NCI-H2171 (cell line): Measurements from ENCODE around the gene CDK5.
"Not testable (repeated sequence)": the region's sequence is repeated elsewhere in the genome, so short reads cannot be mapped to it uniquely, and the experiment has no call there.

Source experiments
- DNase-seq: peaks from one replicate; lab custom pipeline; 2025; lab: John Stamatoyannopoulos, UW

Gene CDK5

GRCh38 chr7:151056666-151057505 is 811 bp downstream of the CDK5 start:
- no peak for DNase-seq

DNA sequence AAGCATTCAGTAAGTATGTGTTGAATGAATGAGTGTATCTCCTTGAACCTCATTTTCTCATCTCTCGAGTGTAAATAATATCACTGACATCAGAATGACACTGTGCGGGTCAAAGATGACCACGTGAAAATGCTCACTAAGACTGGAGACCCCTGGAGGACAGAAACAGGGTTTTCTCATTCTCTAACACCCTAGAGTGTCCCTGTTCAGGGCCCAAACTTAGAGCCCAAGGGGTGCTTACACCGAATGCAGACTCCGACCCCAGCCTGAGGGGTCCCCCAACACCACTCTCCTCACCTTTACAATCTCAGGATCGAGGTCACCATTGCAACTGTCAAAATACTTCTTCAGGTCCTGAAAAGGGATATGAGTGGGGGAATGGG is 1.4 kb downstream of the CDK5 start:
- no peak for DNase-seq

- no peak for DNase-seq
These were observed 3.9 kb downstream of the CDK5 start for GRCh38 chr7:151053751-151054150.

GRCh38 chr7:151053096-151053495 is 4.6 kb downstream of the CDK5 start:
- DNase-seq, result no peak

GRCh38 chr7:151051108-151051507 is 6.6 kb downstream of the CDK5 start:
- no peak for DNase-seq

- no peak for DNase-seq
These were observed 8.7 kb downstream of the CDK5 start for GRCh38 chr7:151048911-151049463.

GRCh38 chr7:151047976-151048815 is 9.5 kb downstream of the CDK5 start, which contains the start of gene ASIC3:
ASIC3 (plus strand) TSS chr7:151048531; CDS start chr7:151048886, 355 bp downstream.
- no peak for DNase-seq

GRCh38 chr7:151046603-151047573 is 10.8 kb downstream of the CDK5 start:
- no peak for DNase-seq

DNA sequence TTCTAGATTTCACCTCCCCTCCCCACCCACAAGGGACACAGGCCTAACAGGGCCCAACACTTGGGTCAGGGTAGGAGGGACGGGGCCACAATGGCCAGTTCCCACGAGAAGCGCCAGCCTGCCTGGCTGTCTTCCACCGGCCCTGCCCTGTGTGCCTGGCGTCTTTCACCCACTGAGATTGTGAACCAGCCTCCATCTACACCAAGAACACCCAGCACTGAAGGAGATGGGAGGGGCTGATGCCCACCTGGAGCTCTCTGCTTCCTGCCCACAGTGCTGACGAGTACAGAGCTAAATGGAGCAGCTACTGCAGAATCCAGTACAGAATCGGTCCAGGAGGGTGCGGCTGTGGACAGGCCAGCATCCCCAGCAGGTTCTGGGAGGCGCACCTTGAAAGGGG is 11.7 kb downstream of the CDK5 start:
- no peak for DNase-seq

GRCh38 chr7:151045262-151045661 is 12.4 kb downstream of the CDK5 start:
- DNase-seq, result no peak

DNA sequence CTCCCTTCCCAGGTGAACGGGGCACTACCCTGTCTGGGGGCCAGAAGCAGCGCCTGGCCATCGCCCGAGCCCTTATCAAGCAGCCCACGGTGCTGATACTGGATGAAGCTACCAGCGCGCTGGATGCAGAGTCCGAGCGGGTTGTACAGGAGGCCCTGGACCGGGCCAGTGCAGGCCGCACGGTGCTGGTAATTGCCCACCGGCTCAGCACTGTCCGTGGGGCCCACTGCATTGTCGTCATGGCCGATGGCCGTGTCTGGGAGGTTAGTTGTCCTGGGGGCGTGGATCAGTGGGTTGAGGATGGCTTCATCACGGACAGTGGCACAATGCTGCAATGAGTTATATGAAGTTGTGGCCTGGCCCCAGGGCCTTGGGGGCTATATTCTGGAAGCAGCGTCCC is 13.7 kb downstream of the CDK5 start:
- DNase-seq, result no peak

- not testable (repeated sequence) for DNase-seq
These were observed 14.2 kb downstream of the CDK5 start for GRCh38 chr7:151043449-151043848.

- no peak for DNase-seq
These were observed 16.9 kb downstream of the CDK5 start for GRCh38 chr7:151040616-151041375.

DNA sequence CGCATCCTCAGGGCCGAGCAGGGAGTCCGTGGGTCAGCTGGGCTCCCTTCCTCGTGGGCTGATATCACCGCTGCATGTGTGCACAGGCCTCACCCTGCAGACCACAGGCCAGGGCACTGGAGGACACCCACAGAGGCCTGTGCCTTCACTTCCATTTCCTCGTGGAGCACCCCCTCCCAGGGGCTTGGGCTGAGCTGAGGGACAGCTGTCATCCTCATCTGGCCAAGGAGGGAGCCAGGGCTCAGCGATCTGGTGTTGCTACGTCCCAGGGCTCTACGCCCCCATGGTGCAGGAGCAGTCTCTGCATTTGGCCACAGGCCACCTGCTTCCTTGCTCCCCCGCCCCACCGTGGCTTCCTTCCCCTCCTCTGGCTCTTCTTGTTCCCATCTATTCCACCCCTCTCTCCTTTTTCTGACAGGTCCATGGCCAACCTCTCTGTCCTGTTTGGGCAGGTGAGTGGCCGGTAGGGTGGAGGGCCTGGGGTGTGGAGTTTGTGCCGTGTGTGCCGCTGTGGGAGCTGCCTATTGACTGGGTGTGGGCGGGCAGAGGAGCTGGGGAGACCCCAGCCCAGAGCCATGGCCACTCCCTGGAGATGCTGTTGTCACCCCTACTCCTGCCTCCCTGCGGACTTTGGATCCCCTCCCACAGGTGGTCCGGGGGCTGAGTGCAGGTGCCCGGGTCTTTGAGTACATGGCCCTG is 17.7 kb downstream of the CDK5 start:
- DNase-seq, result no peak

- no peak for DNase-seq
These were observed 18.5 kb downstream of the CDK5 start for GRCh38 chr7:151038951-151039849.

DNA sequence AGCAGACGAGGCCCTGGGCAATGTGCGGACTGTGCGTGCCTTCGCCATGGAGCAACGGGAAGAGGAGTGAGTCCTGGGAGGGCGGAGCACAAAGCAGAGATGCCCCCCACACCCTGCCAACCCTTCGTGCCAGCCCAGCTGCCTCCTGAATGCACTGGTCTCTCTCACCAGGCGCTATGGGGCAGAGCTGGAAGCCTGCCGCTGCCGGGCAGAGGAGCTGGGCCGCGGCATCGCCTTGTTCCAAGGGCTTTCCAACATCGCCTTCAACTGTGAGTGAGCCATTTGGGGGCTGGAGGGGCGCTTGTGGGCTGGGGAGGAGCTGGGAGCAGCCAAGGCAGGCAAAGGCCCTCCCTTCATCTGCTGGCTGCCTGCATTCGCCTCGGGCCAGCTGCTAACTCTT is 21.8 kb downstream of the CDK5 start:
- no peak for DNase-seq

- no peak for DNase-seq
These were observed 22.5 kb downstream of the CDK5 start for GRCh38 chr7:151035026-151035717.

DNA sequence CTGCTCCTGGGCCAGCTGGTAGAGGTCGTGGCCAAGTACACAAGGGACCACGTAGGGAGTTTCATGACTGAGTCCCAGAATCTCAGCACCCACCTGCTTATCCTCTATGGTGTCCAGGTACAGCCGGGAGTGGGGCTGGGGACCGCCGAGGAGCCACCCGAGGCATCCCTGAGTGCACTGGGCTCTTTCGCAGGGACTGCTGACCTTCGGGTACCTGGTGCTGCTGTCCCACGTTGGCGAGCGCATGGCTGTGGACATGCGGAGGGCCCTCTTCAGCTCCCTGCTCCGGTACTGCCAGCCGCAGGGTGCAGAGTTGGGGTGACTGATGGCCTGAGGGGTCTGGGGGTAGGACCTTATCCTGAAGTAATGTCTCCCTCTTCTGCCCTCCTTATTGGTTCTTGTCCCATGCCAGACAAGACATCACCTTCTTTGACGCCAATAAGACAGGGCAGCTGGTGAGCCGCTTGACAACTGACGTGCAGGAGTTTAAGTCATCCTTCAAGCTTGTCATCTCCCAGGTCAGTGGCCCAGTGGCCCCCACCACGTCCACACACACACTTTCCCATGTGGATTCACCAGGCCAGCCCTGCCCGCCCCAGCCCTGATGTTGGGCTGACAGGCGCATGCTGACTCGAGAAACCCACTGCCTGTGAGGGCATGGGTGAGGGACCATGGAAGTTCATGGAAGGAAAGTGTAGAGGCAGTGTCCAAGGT is 23.2 kb downstream of the CDK5 start:
- DNase-seq, result no peak
